Measurements from ENCODE around the gene SPATC1L.
"Not testable (repeated sequence)": the region's sequence is repeated elsewhere in the genome, so short reads cannot be mapped to it uniquely, and the experiment has no call there.

The SPATC1L gene

DNA sequence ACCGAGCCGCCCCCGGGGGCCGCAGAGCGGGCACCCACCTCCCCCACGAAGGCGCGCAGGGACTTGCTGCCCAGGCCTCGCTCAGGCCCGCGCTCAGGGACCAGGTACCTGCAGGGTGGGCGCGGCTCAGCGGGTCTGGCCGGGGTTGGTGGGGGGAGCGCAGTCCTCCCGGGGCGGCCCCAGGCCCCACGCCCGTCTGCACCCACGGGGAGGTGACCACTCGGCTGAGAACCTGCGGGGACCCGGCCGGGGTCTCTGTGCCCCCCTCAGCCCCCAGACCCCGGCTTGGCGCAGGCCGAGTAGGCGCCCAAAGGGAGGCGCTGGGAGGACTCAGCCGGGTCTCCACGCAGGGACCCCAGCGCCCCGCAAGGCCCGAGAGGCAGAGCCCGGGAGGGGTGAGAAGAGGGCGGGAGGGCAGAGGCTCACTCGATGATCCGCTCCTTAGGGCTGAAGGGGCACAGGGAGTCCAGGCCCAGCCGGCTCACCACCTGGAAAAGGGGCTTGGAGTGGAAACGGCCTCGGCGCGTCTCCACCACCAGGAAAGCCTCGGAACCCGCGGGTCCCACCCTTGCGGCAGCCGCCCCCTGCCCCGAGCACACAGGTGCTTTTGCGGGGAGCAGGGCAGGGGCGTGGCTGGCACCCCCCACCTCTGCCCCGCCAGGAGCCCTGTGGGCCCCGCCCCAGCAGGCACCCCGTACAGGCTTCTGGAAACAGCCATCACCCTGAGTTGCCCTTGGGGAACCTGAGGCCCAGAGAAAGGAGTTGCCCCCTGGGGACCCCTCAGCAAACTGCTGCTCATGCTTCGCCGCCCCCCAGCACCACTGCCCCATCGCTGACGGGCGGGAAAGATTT lies 38.2 kb downstream of the SPATC1L start:
- TF ChIP-seq, protein P1, sequence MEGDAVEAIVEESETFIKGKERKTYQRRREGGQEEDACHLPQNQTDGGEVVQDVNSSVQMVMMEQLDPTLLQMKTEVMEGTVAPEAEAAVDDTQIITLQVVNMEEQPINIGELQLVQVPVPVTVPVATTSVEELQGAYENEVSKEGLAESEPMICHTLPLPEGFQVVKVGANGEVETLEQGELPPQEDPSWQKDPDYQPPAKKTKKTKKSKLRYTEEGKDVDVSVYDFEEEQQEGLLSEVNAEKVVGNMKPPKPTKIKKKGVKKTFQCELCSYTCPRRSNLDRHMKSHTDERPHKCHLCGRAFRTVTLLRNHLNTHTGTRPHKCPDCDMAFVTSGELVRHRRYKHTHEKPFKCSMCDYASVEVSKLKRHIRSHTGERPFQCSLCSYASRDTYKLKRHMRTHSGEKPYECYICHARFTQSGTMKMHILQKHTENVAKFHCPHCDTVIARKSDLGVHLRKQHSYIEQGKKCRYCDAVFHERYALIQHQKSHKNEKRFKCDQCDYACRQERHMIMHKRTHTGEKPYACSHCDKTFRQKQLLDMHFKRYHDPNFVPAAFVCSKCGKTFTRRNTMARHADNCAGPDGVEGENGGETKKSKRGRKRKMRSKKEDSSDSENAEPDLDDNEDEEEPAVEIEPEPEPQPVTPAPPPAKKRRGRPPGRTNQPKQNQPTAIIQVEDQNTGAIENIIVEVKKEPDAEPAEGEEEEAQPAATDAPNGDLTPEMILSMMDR (IDR thresholded peaks at IDR 0.05; ENCODE audit: low read depth, low read length): no peak
- H3K9me3 ChIP-seq: 0 out of 2 replicates have a peak, but pooled peaks cover 5% of the 10 kb centered on the region
- no peaks in the 10 kb centered on the region for H3K27me3 ChIP-seq
- peaks cover 6% of the 10 kb centered on the region; the same call in 1 of the 2 replicates for H3K4me1 ChIP-seq
- no peak overlapping the region for H3K4me3 ChIP-seq (ENCODE audit: low read depth, low read length)
- no peaks in the 10 kb centered on the region for H3K36me3 ChIP-seq
- peak; percentile 7 for DNase-seq

DNA sequence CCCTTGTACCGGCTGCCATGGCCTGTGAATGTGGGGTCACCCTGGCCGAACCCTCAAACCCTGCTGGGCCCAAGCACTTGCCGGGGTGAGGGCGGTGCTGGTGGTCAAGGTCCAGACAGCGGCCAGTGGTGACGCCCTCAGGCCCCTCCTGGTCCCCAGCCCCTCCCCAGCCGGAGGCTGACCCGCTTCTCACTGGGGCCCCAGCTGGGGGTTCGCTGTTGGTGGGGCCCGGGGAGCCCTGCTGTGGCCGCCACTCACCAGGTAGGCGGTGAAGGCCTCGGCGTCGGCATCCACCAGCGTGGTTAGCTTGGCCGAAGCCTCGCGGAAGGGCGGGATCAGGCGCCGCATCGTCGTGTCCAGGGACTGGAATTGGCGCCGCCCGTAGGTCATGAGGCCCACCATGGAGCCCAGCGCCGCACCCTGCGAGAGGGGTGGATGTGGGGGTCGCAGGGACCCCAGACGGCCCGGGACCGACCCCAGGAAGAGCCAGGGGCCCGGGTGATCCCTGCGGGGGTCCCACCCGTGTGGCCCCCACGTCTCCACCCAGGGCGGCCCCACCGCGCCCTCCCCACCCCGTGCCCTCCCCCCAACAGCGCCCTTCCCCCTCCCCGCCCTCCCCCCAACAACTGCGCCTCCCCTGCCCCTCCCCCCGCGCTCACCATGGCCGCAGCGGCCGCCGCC lies 39.0 kb downstream of the SPATC1L start:
- DNase-seq: no peak
- 0 out of 2 replicates have a peak, but pooled peaks cover 5% of the 10 kb centered on the region for H3K9me3 ChIP-seq
- no peaks in the 10 kb centered on the region for H3K36me3 ChIP-seq
- TF ChIP-seq, protein P1 (IDR thresholded peaks at IDR 0.05; ENCODE audit: low read depth, low read length): no peak
- peaks cover 6% of the 10 kb centered on the region; the same call in 1 of the 2 replicates for H3K4me1 ChIP-seq
- H3K27me3 ChIP-seq: no peaks in the 10 kb centered on the region
- H3K4me3 ChIP-seq (ENCODE audit: low read depth, low read length): no peak overlapping the region

DNA sequence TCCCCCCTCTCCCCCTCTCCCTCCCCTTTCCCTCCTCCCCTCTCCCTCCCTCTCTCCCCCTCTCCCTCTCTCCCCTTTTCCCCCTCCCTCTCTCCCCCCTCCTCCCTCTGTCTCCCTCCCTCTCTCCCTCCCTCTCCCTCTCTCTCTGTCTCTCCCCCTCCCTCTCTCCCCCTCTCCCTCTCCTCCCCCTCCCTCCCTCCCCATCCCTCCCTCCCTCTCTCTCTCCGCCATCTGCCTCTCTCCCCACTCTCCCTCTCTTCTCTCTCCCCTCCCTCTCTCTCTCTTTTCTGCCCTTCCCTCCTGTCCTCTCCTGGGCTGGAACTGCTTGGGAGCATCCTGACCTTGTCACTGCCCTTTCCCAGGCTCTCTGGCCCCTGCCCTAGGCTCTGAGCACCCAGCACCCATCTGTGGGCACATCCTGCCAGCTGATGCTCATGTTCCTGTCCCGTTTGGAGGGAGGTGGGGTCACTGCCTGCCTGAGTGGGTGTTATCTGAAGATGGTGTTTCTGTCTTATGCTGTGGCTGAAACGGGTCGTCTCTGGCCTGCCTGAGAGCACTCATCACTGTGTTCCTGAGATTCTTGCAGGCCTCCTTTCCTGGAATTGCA lies 39.7 kb downstream of the SPATC1L start:
- Histone ChIP-seq H3K4me3 (ENCODE audit: low read depth, low read length) (no peak overlapping the region), H3K36me3 (no peaks in the 10 kb centered on the region), H3K9me3 (0 out of 2 replicates have a peak, but pooled peaks cover 5% of the 10 kb centered on the region), H3K27me3 (no peaks in the 10 kb centered on the region), H3K4me1 (peaks cover 6% of the 10 kb centered on the region; the same call in 1 of the 2 replicates)
- TF ChIP-seq, protein P1 (IDR thresholded peaks at IDR 0.05; ENCODE audit: low read depth, low read length): no peak
- DNase-seq: no peak

DNA sequence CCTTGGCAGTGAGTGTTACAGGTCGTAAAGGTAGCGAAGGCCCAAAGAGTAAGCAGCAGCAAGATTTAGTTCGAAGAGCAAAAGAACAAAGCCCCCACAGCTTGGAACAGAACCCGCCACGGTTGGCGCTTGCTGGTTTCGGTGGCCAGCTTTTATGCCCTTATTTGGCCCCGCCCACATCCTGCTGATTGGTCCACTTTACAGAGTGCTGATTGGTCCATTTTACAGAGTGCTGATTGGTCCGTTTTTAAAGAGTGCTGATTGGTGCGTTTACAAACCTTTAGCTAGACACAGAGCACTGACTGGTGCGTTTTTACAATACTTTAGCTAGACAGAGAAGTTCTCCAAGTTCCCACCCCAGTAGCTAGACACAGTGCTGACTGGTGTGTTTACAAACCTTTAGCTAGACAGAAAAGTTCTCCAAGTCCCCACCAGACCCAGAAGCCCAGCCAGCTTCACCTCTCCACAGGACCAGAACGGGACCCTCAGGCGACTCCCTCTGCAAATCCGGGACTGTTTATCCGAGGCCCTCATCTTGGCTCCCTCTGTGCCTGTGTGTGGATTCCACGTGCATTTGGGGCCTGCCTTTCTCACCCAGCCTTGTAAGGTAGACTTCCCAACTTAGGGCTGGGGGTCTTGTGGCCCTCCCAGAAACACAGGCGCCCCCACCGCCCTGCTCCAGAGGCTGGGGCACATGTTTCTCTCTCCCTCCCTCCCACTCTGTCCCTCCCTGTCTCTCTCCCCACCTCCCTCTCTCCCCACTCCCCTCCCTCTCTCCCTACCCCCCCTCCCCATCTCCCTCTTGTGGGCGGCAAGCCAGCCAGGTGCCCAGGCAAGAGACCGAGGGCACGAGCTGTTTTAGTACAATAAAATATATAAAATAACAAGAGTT lies 41.4 kb downstream of the SPATC1L start:
- TF ChIP-seq, protein P1 (IDR thresholded peaks at IDR 0.05; ENCODE audit: low read depth, low read length): no peak

DNA sequence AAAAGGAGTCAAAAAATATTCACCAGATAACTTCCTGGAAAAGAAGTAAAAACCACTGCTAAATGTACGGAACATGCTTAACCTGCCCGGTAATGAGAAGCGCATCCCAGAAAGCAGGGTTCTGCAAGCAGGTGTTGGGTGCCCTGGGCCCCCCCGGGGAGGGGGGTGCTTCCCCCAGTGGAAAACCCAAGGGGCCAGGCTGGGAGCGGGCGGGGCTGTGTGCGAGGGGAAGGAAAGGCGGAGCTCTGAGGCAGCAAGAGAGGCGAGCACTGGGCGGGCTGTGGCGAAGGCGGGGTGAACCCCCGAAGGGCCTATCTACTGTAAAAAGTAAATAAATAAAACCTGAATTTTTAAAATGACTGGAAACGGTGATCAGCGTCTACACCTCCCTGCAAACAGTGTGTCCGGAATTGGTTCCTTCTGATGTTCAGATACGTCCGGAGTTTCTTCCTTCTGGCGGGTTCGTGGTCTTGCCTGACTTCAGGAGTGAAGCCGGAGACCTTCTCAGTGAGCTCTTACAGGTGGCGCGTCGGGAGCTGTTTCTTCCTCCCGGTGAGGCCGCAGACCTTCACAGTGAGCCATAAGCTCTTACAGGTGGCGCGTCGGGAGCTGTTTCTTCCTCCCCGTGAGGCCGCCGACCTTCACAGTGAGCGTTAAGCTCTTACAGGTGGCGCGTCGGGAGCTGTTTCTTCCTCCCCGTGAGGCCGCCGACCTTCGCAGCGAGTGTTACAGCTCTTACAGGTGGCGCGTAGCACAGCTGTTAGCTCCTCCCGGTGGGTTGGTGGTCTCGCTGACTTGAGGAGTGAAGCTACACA lies 42.3 kb downstream of the SPATC1L start:
- TF ChIP-seq, protein P1 (IDR thresholded peaks at IDR 0.05; ENCODE audit: low read depth, low read length): no peak
- no peaks in the 10 kb centered on the region for H3K36me3 ChIP-seq
- 0 out of 2 replicates have a peak, but pooled peaks cover 5% of the 10 kb centered on the region for H3K9me3 ChIP-seq
- no peak for DNase-seq
- H3K4me1 ChIP-seq: no peaks in the 10 kb centered on the region; the same call in 1 of the 2 replicates
- no peak overlapping the region for H3K4me3 ChIP-seq (ENCODE audit: low read depth, low read length)
- no peaks in the 10 kb centered on the region for H3K27me3 ChIP-seq

More for the DNA sequence above, 41.4 kb downstream of the SPATC1L start:
- no peaks in the 10 kb centered on the region for H3K27me3 ChIP-seq
- DNase-seq: peak; percentile 63
- peaks cover 2% of the 10 kb centered on the region; the same call in 1 of the 2 replicates for H3K4me1 ChIP-seq
- H3K4me3 ChIP-seq (ENCODE audit: low read depth, low read length): no peak overlapping the region
- no peaks in the 10 kb centered on the region for H3K36me3 ChIP-seq
- 0 out of 2 replicates have a peak, but pooled peaks cover 5% of the 10 kb centered on the region for H3K9me3 ChIP-seq

DNA sequence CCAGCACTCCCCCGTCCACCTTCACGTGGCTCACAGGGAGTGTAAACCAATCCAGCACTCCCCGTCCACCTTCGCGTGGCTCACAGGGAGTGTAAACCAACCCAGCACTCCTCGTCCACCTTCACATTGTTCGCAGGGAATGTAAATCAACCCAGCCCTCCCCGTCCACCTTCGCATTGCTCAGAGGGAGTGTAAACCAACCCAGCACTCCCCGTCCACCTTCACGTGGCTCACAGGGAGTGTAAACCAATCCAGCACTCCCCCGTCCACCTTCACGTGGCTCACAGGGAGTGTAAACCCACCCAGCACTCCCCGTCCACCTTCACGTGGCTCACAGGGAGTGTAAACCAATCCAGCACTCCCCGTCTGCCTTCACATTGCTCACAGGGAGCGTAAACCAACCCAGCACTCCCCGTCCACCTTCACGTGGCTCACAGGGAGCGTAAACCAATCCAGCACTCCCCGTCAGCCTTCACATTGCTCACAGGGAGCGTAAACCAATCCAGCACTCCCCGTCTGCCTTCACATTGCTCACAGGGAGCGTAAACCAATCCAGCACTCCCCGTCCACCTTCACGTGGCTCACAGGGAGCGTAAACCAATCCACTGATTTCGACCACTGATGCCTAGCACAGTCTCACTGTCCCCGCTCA lies 43.8 kb downstream of the SPATC1L start:
- not testable (repeated sequence) for DNase-seq; H3K36me3 ChIP-seq; H3K4me3 ChIP-seq (ENCODE audit: low read depth, low read length); H3K4me1 ChIP-seq; H3K9me3 ChIP-seq; H3K27me3 ChIP-seq
